A549 (cell line): ENCODE data around the gene RPS6KA3. TPM values are rescaled to one million over a fixed set of nuclear protein-coding genes. Genes with fewer than 3 reads are reported as not detected.

Experiments used
- ATAC-seq, 2 experiments: fragments of 200-7000 bp in 1 of 2; fragments of >200 bp in 1 of 2; cut with Nextera tagmentation in 1 of 2; cut with Tn5 transposase in 1 of 2; 3 replicates each; pipeline versions ENCODE4 v1.8.0 to v1.9.1; 2018 to 2020; ENCODE audit warnings: mild to moderate bottlenecking in 1 of 2, moderate library complexity in 1 of 2
- CTCF ChIA-PET: fragments of 300-600 bp; sonication (Branson Sonifier 250); formaldehyde crosslinking; extraction: SDS; loops from one replicate; lab custom pipeline; 2021; ENCODE audit warnings: antibody characterized with exemption, inconsistent platforms; lab: Yijun Ruan, JAX
- POLR2A ChIA-PET: fragments of 350-600 bp; formaldehyde crosslinking; extraction: SDS; loops from one replicate; lab custom pipeline; 2021; ENCODE audit warnings: antibody characterized with exemption, inconsistent platforms; lab: Yijun Ruan, JAX
- DNase-seq, 2 experiments: peaks; one replicate each; pipeline versions ENCODE4 v3.0.0 to v3.0.0-alpha.2; 2011 to 2016; ENCODE audit warnings: low read depth in 1 of 2, low spot score in 1 of 2
- FAIRE-seq: peaks from 2 replicates; lab custom pipeline; 2011; peaks lifted over from hg19 to GRCh38; lab: Jason Lieb, UNC
- H3K27ac ChIP-seq, 2 experiments: fragments of >200 bp; sonication (Bioruptor Twin); formaldehyde crosslinking; 3 replicates each; pipeline ENCODE4 v1.5.1; 2016 to 2017
- H3K4me1 ChIP-seq: fragments of >200 bp; sonication (Bioruptor Twin); formaldehyde crosslinking; 3 replicates; pipeline ENCODE4 v1.6.1; 2016
- H3K4me2 ChIP-seq: fragments of >200 bp; sonication (Bioruptor Twin); formaldehyde crosslinking; 3 replicates; pipeline ENCODE4 v1.6.1; 2016
- H3K4me3 ChIP-seq: fragments of >200 bp; sonication (Bioruptor Twin); formaldehyde crosslinking; 3 replicates; pipeline ENCODE4 v1.5.1; 2016
- H3K9me3 ChIP-seq: fragments of >200 bp; sonication (Bioruptor Twin); formaldehyde crosslinking; 3 replicates; pipeline ENCODE4 v1.6.1; 2016
- EHF ChIP-seq: fragments of 250-450 bp; sonication (Bioruptor Pico); IDR thresholded peaks from 2 replicates; pipeline ENCODE4 v1.5.0; 2020; ENCODE audit warnings: mild to moderate bottlenecking
- EHMT2 ChIP-seq: fragments of 200-600 bp; sonication (generic); IDR thresholded peaks from 2 replicates; pipeline ENCODE4 v1.6.1; 2016; ENCODE audit warnings: antibody characterized with exemption, low read depth, mild to moderate bottlenecking, moderate library complexity
- ESRRA ChIP-seq: fragments of 150-350 bp; IDR thresholded peaks from 2 replicates; pipeline ENCODE4 v1.6.1; 2014; ENCODE audit warnings: mild to moderate bottlenecking, low read length, borderline replicate concordance
- HDAC2 ChIP-seq: fragments of 200-600 bp; sonication (generic); IDR thresholded peaks from 2 replicates; pipeline ENCODE4 v1.6.1; 2016
- HEYL ChIP-seq: fragments of 250-450 bp; sonication (Bioruptor Pico); IDR thresholded peaks from 2 replicates; pipeline ENCODE4 v1.8.0; 2021; ENCODE audit warnings: mild to moderate bottlenecking, moderate library complexity
- JUNB ChIP-seq: fragments of >200 bp; sonication (Bioruptor Twin); formaldehyde crosslinking; IDR thresholded peaks from 2 replicates; pipeline ENCODE4 v1.6.1; 2016
- KDM1A ChIP-seq: fragments of 200-600 bp; sonication (generic); IDR thresholded peaks from 2 replicates; pipeline ENCODE4 v1.6.1; 2016; ENCODE audit warnings: low read depth, mild to moderate bottlenecking
- KDM5A ChIP-seq: fragments of 200-600 bp; sonication (generic); IDR thresholded peaks from 2 replicates; pipeline ENCODE4 v1.6.1; 2016; ENCODE audit warnings: antibody characterized with exemption, mild to moderate bottlenecking
- MAFK ChIP-seq: fragments of 450-650 bp; IDR thresholded peaks from 2 replicates; pipeline ENCODE4 v1.6.1; 2014; ENCODE audit not compliant: partially characterized antibody
- NPAS2 ChIP-seq: fragments of 250-450 bp; sonication (Bioruptor Pico); IDR thresholded peaks from 2 replicates; pipeline ENCODE4 v1.8.0; 2022; ENCODE audit warnings: mild to moderate bottlenecking, moderate library complexity, borderline replicate concordance
- PHF8 ChIP-seq: fragments of 200-600 bp; sonication (generic); IDR thresholded peaks from 2 replicates; pipeline ENCODE4 v1.6.1; 2016; ENCODE audit warnings: low read depth, mild to moderate bottlenecking, antibody characterized with exemption, moderate library complexity, borderline replicate concordance
- POLR2AphosphoS2 ChIP-seq: conservative IDR thresholded peaks from 2 replicates; pipeline ENCODE4 v1.6.1; 2012; ENCODE audit warnings: low read length, improper control_type of control experiment, inconsistent platforms
- RAD21 ChIP-seq, 2 experiments: fragments of >200 bp in 1 of 2; sonication (Bioruptor Twin) in 1 of 2; formaldehyde crosslinking in 1 of 2; IDR thresholded peaks in 1 of 2; conservative IDR thresholded peaks in 1 of 2; 2 replicates in 1 of 2; 3 replicates in 1 of 2; pipeline ENCODE4 v1.6.1; 2012 to 2018; ENCODE audit warnings: inconsistent platforms in 1 of 2
- SMC3 ChIP-seq: fragments of >200 bp; sonication (Bioruptor Twin); formaldehyde crosslinking; IDR thresholded peaks from 3 replicates; pipeline ENCODE4 v1.6.1; 2018; ENCODE audit warnings: inconsistent platforms
- SREBF2 ChIP-seq: fragments of 450-650 bp; IDR thresholded peaks from 2 replicates; pipeline ENCODE4 v1.6.1; 2014; ENCODE audit warnings: mild to moderate bottlenecking, moderate library complexity
- ZNF302 ChIP-seq: fragments of 250-450 bp; sonication (Bioruptor Pico); IDR thresholded peaks from 2 replicates; pipeline ENCODE4 v1.9.0; 2021; ENCODE audit warnings: inconsistent platforms, mild to moderate bottlenecking, moderate library complexity
- WGBS: methylation state at CpG from one replicate; pipeline ENCODE4 v1.1.6; 2017; ENCODE audit errors: missing lambda C conversion rate; 5-methylcytosine and 5-hydroxymethylcytosine counted together
- polyA plus RNA-seq, 4 experiments: library from polyadenylated mRNA; depleted of rRNA in 3 of 4; stranded (reverse); fragments of >200 nt; fragmentation: RNase III in 1 of 4; extraction: RNeasy Plus Mini Kit Qiagen cat#74134 plus additional on column Dnase treatment in 1 of 4; gene quantifications; 2 replicates in 3 of 4; 3 replicates in 1 of 4; pipeline ENCODE4 v1.2.3, GENCODE V29; 2011 to 2017
- TF ChIP-seq, protein P1 (sequence below): IDR thresholded peaks from 2 replicates; pipeline ENCODE4 v1.6.1; 2012; ENCODE audit warnings: low read depth, borderline replicate concordance
- TF ChIP-seq, protein P2 (sequence below): fragments of 250-450 bp; sonication (Bioruptor Pico); IDR thresholded peaks from 2 replicates; pipeline ENCODE4 v1.5.0; 2021; ENCODE audit warnings: mild to moderate bottlenecking, moderate library complexity, borderline replicate concordance
- TF ChIP-seq, protein P3 (sequence below): fragments of >200 bp; sonication (Bioruptor Twin); formaldehyde crosslinking; IDR thresholded peaks from 2 replicates; pipeline ENCODE4 v1.6.1; 2016
- TF ChIP-seq, protein P4 (sequence below): fragments of >200 bp; sonication (Bioruptor Twin); formaldehyde crosslinking; IDR thresholded peaks from 3 replicates; pipeline ENCODE4 v1.6.1; 2016
- TF ChIP-seq, protein P5 (sequence below): fragments of 250-450 bp; sonication (Bioruptor Pico); IDR thresholded peaks from 2 replicates; pipeline ENCODE4 v1.5.0; 2020; ENCODE audit warnings: low read depth, mild to moderate bottlenecking, moderate library complexity
- TF ChIP-seq, protein P6 (sequence below): IDR thresholded peaks from 2 replicates; pipeline ENCODE4 v1.6.1; 2012

Gene RPS6KA3
- polyA plus RNA-seq, 2 of the 4 experiments (the other 2 are of a cell fraction) = 41.1 to 117 TPM

DNA sequence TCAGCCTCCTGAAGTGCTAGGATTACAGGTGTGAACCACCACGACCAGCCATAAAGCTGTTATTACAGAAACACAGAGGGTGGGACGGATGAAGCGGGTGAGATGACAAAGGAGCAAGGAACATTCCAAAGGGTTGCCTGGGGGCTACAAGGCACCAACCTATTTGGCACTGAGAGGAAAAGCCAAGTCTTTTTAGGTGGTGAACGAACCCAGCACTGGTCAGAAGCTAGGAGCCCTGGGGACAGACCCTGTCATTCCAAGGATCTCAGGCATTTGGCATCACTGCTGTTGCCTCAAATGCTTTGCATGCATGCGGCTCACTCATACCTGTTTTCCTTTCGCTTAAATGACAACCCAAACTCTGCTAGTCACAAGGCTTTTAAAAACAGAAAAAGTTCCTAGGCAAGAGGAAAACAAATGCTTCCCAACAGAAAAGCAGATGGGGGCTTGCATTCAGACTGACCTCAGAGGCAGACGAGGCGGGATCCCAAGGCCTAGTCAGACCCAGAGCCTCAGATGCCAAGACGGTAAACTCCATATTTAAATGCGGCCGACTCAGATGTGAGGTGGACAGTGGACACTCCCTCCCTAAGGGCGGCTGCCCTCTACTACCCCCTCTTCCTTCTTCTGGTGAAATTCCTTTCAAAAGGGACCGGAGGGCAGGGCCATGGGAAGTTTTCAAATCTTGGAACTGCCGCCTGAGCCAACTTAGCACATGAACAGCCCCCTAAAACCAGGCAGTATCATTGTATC is 154.5 kb downstream of the RPS6KA3 start:
- Histone ChIP-seq H3K4me2 (no peak overlapping the region), H3K27ac (no peak overlapping the region), H3K9me3 (no peaks in the 10 kb centered on the region), H3K4me3 (no peak overlapping the region), H3K4me1 (no peaks in the 10 kb centered on the region)
- ATAC-seq (no peak), FAIRE-seq (no peak), DNase-seq (no peak)
- POLR2A ChIA-PET = no interaction called here
- TF ChIP-seq PHF8 (no peak), RAD21 (conservative IDR thresholded peaks at IDR 0.05 in 1 of 2, IDR thresholded peaks at IDR 0.05 in 1 of 2) (no peak), NPAS2 (no peak), SMC3 (no peak), ESRRA (no peak), JUNB (no peak)
- 86% methylated on average over 14 of the region's 14 CpGs for WGBS
- CTCF ChIA-PET = no interaction called here

DNA sequence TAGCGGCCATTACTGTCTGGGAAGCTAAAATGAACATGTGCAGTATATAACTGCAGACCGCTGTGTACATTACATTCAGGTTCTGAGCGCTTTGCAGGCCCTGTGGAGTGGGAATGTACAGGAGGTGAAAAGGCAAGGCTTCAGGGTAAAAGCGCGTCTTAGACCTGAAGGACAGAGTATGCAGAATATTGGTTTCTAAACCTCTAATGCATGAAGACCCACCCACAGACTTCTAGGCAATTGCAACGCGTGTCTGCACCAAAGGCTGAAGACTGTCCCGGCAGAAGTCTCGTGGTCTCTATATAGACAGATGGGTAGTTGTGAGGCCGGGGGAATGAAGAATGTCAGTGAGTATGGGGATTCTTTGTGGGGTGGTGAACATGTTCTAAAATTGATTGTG is 155.4 kb downstream of the RPS6KA3 start:
- no peak for FAIRE-seq
- Histone ChIP-seq H3K4me2 (no peak overlapping the region), H3K4me3 (no peak overlapping the region), H3K9me3 (no peaks in the 10 kb centered on the region), H3K4me1 (no peaks in the 10 kb centered on the region), H3K27ac (no peak overlapping the region)
- no peak for ATAC-seq
- TF ChIP-seq KDM1A (no peak), PHF8 (no peak), HEYL (no peak), EHF (CRISPR knock-in tag) (no peak), ZNF302 (CRISPR knock-in tag) (no peak), HDAC2 (no peak), MAFK (no peak), POLR2AphosphoS2 (no peak), KDM5A (no peak), SREBF2 (no peak), EHMT2 (no peak)
- TF ChIP-seq, protein P1, sequence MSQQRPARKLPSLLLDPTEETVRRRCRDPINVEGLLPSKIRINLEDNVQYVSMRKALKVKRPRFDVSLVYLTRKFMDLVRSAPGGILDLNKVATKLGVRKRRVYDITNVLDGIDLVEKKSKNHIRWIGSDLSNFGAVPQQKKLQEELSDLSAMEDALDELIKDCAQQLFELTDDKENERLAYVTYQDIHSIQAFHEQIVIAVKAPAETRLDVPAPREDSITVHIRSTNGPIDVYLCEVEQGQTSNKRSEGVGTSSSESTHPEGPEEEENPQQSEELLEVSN = no peak
- TF ChIP-seq, protein P2, sequence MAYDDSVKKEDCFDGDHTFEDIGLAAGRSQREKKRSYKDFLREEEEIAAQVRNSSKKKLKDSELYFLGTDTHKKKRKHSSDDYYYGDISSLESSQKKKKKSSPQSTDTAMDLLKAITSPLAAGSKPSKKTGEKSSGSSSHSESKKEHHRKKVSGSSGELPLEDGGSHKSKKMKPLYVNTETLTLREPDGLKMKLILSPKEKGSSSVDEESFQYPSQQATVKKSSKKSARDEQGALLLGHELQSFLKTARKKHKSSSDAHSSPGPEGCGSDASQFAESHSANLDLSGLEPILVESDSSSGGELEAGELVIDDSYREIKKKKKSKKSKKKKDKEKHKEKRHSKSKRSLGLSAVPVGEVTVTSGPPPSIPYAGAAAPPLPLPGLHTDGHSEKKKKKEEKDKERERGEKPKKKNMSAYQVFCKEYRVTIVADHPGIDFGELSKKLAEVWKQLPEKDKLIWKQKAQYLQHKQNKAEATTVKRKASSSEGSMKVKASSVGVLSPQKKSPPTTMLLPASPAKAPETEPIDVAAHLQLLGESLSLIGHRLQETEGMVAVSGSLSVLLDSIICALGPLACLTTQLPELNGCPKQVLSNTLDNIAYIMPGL = no peak
- TF ChIP-seq, protein P3, sequence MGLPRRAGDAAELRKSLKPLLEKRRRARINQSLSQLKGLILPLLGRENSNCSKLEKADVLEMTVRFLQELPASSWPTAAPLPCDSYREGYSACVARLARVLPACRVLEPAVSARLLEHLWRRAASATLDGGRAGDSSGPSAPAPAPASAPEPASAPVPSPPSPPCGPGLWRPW = no peak
- TF ChIP-seq, protein P4, sequence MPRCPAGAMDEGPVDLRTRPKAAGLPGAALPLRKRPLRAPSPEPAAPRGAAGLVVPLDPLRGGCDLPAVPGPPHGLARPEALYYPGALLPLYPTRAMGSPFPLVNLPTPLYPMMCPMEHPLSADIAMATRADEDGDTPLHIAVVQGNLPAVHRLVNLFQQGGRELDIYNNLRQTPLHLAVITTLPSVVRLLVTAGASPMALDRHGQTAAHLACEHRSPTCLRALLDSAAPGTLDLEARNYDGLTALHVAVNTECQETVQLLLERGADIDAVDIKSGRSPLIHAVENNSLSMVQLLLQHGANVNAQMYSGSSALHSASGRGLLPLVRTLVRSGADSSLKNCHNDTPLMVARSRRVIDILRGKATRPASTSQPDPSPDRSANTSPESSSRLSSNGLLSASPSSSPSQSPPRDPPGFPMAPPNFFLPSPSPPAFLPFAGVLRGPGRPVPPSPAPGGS = no peak
- TF ChIP-seq, protein P5, sequence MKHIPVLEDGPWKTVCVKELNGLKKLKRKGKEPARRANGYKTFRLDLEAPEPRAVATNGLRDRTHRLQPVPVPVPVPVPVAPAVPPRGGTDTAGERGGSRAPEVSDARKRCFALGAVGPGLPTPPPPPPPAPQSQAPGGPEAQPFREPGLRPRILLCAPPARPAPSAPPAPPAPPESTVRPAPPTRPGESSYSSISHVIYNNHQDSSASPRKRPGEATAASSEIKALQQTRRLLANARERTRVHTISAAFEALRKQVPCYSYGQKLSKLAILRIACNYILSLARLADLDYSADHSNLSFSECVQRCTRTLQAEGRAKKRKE (CRISPR knock-in tag) = no peak
- TF ChIP-seq, protein P6, sequence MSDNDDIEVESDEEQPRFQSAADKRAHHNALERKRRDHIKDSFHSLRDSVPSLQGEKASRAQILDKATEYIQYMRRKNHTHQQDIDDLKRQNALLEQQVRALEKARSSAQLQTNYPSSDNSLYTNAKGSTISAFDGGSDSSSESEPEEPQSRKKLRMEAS = no peak
- CTCF ChIA-PET = no interaction called here
- WGBS = 94% methylated on average over 10 of the region's 10 CpGs
- POLR2A ChIA-PET = no interaction called here
- DNase-seq = no peak
